Natural killer cell treated with Interleukin-12 subunit alpha and Interleukin-12 subunit beta and Interleukin-15 and Interleukin-18, amount 100 ng/mL, for 72 hours (primary cell): Measurements from ENCODE around the gene ADAMTS2. TPM values are rescaled to one million over a fixed set of nuclear protein-coding genes. Genes with fewer than 3 reads are reported as not detected.

ENCODE experiments used
- ATAC-seq, 2 donors: fragments of 150-1000 bp; cut with Tn5 transposase in 1 of 2; sonication (Bioruptor Pico), chemical (Tn5 transposase) in 1 of 2; 2 replicates each; pipeline ENCODE4 v1.10.0; 2021
- DNase-seq: peaks from one replicate; pipeline ENCODE4 v3.0.0; 2022; ENCODE audit warnings: low spot score
- H3K27ac Mint-ChIP-seq, 2 donors: 1 replicate in 1 of 2; 2 replicates in 1 of 2; pipeline ENCODE4 v1.8.0; 2022; ENCODE audit warnings: mixed read lengths in 2 of 2, mild to moderate bottlenecking in 1 of 2, moderate library complexity in 1 of 2
- H3K27me3 Mint-ChIP-seq, 2 donors: 1 replicate in 1 of 2; 2 replicates in 1 of 2; pipeline ENCODE4 v1.8.0; 2022; ENCODE audit warnings: mixed read lengths in 2 of 2
- H3K36me3 Mint-ChIP-seq: one replicate; pipeline ENCODE4 v1.8.0; 2022; ENCODE audit warnings: mixed read lengths
- H3K4me1 Mint-ChIP-seq, 2 donors: 1 replicate in 1 of 2; 2 replicates in 1 of 2; pipeline ENCODE4 v1.8.0; 2022; ENCODE audit warnings: low read depth in 2 of 2, mixed read lengths in 2 of 2, mild to moderate bottlenecking in 1 of 2
- H3K4me3 Mint-ChIP-seq: one replicate; pipeline ENCODE4 v1.8.0; 2022; ENCODE audit warnings: mixed read lengths
- H3K9me3 Mint-ChIP-seq: 2 replicates; pipeline ENCODE4 v1.8.0; 2022; ENCODE audit warnings: mixed read lengths
- total RNA-seq, 2 donors: library from RNA; stranded (reverse); gene quantifications; one replicate each; pipeline ENCODE4 v1.2.3, GENCODE V29; 2022

ADAMTS2 gene
- total RNA-seq, 2 donors from 2014 or later: not detected

DNA sequence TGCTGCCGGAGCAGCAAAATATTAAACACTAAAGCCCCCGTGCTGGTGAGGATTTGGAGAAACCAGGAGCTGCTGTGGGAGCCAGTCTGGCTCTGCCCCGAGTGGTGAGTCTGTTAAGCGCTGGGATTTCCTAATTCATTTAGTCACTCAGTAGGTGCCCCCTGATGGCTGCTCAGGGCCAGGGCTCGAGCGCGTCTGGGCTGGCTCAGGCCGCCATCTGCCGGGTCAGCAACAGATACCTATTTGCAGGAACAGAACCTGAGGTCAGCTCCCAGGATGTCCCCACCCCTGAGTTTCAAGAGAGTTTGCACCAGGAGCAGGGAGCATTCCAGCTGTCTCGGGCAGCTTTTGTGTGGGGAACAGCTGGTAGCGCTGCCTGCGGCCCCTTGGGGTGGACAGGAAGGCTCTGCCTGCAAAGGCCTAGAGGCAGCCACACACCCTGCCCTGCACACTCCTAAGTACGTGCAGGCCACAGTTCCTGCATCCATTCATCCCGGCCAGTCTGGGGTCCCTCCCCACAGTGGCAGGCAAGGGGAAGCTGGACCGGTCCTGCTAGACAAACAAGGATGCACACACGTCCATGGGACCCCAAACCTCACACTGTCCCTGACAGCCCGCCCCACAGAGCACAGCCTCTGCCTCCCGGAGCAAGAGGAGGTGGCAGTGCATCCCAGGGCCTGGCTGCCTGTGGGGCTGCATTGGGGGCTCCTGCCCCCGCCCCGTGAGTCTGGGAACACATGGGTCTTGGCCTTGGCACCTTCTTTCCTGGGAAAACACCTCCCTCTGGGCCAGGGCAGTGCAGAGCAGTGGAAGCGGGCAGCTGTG, 83.7 kb downstream of the ADAMTS2 start:
- H3K36me3 Mint-ChIP-seq: no peaks in the 10 kb centered on the region
- no peaks in the 10 kb centered on the region for H3K4me1 Mint-ChIP-seq
- H3K27me3 Mint-ChIP-seq: no peaks in the 10 kb centered on the region
- no peak overlapping the region for H3K4me3 Mint-ChIP-seq
- DNase-seq (no peak), ATAC-seq (peak in 1 of 2 donors; percentile 15)
- no peaks in the 10 kb centered on the region for H3K9me3 Mint-ChIP-seq
- no peak overlapping the region for H3K27ac Mint-ChIP-seq

DNA sequence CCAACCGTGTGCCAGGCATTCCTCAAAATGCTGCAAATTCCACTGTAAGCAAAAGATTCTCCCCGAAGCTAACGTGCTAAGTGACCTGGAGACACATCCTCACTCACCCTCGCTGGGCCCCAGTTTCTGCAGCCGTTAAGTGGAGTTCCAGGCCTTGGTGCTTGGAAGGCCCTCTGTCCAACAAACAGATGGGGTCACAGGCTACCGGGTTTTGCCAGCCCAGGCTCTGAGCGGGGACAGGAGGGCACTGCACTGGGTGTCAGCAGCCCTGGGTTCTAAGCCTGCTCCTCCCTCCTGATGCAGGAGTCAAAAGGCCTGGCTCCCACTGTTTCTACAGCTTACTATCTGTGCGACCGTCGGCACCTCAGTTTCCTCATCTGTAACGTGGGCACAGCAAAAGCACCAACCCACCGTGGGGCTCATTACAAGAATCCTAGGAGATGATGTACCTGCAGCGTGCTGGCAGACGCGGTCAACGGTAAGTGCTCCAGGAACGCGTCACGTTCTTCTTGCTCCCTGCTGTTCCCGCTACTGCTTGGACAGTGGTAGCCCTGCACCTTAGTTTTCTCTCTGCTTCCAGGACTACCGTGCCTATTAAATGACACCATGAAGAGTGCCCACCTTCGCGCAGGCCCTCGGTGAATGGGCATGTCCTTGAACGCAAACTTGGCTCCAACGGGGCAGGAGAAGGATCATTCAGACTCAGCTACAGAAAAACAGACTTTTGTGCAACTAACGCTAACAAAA, 84.8 kb downstream of the ADAMTS2 start:
- Mint-ChIP-seq H3K27ac (no peak overlapping the region), H3K27me3 (no peaks in the 10 kb centered on the region), H3K9me3 (no peaks in the 10 kb centered on the region), H3K36me3 (no peaks in the 10 kb centered on the region), H3K4me1 (no peaks in the 10 kb centered on the region), H3K4me3 (no peak overlapping the region)
- DNase-seq: no peak
- ATAC-seq: no peak

DNA sequence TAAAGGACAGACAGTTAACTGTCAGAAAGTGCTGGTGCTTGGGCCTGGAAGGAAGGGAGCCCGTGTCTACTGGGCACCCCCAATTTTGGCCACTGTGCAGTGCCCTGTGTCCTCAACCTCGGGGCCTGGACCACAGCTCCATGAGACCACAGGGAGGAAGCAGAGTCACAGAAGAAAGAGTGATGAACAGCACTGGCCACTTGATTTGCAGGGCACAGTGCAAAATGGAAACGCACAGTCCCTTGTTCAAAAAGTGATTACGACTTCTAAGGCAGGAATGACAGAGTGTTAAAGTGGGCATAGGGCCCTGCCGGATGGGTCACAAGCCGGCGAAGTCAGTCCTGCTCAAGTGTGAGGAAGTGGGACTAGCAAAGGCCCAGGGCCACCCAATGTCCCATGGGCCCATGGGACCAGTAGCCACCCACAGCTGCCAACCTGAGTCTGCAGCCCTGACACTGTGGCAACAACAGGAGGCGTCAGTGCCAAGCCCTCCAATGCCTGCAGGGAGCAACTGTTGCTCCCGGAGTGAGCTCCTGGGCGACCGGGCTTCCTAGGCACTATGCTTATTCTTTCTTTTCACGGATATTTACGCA, 85.4 kb downstream of the ADAMTS2 start:
- no peaks in the 10 kb centered on the region for H3K4me1 Mint-ChIP-seq
- H3K4me3 Mint-ChIP-seq: no peak overlapping the region
- H3K36me3 Mint-ChIP-seq: no peaks in the 10 kb centered on the region
- H3K27me3 Mint-ChIP-seq: peaks cover 0 to 4% of the 10 kb centered on the region in 2 donors
- ATAC-seq (no peak), DNase-seq (no peak)
- H3K27ac Mint-ChIP-seq: no peak overlapping the region
- no peaks in the 10 kb centered on the region for H3K9me3 Mint-ChIP-seq

DNA sequence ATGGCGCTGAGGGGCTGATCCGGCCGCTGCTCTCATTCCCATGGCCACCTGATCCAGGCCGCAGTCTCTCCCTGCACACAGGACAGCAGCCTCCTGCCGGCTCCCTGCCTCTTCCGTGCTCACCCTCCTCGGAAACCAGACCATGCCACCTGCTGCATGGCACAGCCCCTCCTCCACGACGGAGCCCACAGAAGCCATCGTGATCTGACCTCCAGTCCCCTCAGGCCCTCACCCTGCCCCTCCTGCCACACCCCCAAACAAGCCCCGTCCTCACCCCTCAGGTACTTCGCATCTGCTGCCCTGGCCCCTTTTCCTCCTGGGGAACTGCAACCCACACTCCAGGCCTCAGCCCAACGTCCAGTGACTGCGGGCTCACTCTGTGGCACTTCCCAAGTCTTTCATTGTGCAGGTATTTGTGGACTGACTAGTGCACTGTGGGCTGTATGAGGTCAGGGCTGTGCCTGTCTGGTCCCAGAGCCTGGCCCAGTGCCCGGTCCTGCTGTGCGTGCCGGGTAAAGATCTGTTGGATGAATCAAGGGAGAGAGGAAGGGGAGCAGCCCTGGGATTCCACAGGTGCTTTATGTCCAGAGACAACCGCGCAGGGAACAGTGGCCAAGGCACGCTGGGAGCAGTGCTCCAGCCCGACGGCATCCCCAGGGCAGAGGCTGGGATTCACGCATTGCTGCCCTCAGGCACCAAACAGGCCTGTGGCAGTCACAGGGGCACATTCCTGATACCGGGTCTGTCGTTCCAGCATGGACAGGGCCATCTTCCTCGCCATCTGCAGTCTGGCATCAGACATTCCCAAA, 86.1 kb downstream of the ADAMTS2 start:
- Mint-ChIP-seq H3K27me3 (peaks cover 0 to 11% of the 10 kb centered on the region in 2 donors), H3K4me1 (no peaks in the 10 kb centered on the region), H3K36me3 (no peaks in the 10 kb centered on the region), H3K4me3 (no peak overlapping the region), H3K9me3 (no peaks in the 10 kb centered on the region), H3K27ac (no peak overlapping the region)
- DNase-seq: no peak
- no peak for ATAC-seq

DNA sequence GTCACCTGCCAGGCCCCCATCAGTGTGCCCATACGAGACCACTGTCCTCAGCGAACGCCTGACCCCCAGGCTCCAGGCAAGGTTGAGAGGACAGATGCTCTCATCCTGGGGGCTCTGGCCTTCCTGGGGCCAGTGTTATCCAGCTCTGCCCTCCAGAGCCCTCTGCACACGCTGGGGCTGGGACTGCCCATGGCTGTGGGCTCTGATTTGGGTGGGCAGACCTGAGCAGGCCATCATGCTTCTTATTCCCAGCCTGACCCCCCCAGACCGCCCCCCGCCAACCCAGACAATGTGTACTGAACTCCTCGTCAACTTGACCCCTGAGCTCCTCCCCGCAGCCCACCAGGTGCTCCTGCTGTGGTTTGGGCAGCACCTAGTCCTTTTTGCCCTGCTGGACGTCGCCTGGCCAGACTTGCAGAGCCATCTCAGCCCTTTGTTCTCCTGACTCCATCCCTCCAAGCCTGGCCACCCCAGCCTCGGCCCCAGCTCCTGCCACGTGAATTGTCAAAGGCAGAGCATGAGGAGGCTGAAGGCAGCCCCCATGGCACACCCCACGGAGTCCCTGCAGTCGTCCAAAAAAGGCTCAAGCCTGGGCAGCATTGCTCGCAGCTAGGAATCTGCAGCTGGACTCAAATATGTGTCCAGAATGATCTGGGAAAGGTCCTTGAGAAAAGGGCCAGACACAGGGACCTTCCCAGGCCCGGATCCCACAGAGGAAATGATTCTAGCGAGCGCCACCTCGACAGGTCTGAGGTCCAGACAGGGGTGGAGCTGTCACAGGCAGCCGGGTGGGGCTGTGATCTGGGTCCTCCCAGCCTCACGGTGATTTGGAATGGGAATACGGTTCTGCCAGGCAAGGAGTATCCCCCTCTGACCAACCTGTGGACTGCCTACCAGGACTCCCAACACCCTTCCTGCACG, 87.0 kb downstream of the ADAMTS2 start:
- H3K27ac Mint-ChIP-seq: no peak overlapping the region
- H3K36me3 Mint-ChIP-seq: no peaks in the 10 kb centered on the region
- H3K4me1 Mint-ChIP-seq: no peaks in the 10 kb centered on the region
- no peak for DNase-seq
- ATAC-seq: no peak
- H3K9me3 Mint-ChIP-seq: no peaks in the 10 kb centered on the region
- no peak overlapping the region for H3K4me3 Mint-ChIP-seq
- H3K27me3 Mint-ChIP-seq: peaks cover 0 to 15% of the 10 kb centered on the region in 2 donors

DNA sequence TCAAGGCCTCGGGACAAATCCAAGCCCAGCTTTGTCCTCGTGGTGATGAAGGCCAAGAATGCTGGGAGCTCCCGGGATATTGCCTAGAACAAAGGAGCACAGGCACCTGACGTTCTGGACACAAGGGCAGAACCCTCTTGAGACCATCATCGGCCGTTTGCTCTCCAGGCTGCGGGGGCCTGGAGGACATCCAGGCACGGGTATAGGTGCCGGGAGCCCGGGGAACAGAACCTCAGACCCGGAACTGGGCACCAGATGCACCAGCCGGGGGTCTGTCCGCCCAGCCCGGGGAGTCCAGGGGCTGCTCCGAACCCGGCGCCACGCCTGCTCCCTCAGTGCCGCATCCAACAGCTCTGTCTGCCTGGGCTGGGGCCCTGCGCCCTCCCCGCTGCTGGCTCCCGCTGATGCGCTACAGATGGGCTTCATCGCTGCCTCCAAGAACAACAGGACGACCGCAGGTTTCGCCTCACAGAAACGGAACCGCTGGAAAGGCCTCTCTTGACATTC, 88.0 kb downstream of the ADAMTS2 start:
- H3K9me3 Mint-ChIP-seq: no peaks in the 10 kb centered on the region
- H3K27me3 Mint-ChIP-seq: peaks cover 0 to 23% of the 10 kb centered on the region in 2 donors
- no peak overlapping the region for H3K4me3 Mint-ChIP-seq
- H3K27ac Mint-ChIP-seq: no peak overlapping the region
- ATAC-seq: no peak
- no peak for DNase-seq
- H3K4me1 Mint-ChIP-seq: no peaks in the 10 kb centered on the region
- H3K36me3 Mint-ChIP-seq: no peaks in the 10 kb centered on the region

DNA sequence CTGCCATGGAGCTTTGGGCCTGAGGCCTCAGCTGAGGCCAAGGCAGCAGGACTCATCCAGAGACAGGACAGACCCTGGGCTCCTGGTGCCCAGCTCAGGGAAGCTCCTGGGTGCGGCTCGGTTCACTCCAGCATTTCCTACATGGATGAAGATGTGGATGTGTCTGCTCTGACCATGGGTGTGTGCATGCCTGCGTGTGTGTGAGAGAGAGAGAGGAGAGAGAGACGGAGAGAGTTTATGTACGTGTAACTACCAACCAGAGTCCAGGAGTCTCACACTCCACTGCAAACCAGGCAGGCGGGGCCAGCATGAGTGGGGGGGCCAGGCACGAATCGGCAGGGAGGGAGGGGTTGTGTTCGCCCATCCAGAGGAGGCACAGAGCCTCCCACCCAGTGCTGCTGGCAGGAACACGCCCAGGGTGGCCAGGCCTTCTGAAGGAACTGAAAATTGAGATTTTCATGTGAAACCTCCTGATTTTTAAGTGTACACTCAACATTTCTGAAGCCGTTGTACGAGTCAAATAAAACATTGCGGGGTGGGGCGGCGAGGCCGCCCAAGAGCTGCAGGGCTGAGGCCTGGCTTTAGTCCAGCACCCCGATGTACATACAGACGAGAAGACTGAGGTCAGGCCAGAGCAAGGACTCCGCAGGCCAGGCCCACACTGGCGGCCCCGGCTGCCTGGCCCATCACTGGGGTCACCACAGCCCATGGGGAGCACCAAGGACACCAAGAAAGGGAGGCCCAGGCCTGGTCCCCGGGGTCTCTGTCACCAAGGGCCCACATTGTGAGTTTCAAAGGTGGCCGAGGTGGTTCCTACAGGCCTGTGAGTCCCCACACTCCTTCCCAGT, 88.7 kb downstream of the ADAMTS2 start:
- DNase-seq: no peak
- no peak for ATAC-seq
- no peak overlapping the region for H3K4me3 Mint-ChIP-seq
- no peaks in the 10 kb centered on the region for H3K36me3 Mint-ChIP-seq
- H3K9me3 Mint-ChIP-seq: no peaks in the 10 kb centered on the region
- H3K27me3 Mint-ChIP-seq: peaks cover 0 to 24% of the 10 kb centered on the region in 2 donors
- no peaks in the 10 kb centered on the region for H3K4me1 Mint-ChIP-seq
- H3K27ac Mint-ChIP-seq: no peak overlapping the region

DNA sequence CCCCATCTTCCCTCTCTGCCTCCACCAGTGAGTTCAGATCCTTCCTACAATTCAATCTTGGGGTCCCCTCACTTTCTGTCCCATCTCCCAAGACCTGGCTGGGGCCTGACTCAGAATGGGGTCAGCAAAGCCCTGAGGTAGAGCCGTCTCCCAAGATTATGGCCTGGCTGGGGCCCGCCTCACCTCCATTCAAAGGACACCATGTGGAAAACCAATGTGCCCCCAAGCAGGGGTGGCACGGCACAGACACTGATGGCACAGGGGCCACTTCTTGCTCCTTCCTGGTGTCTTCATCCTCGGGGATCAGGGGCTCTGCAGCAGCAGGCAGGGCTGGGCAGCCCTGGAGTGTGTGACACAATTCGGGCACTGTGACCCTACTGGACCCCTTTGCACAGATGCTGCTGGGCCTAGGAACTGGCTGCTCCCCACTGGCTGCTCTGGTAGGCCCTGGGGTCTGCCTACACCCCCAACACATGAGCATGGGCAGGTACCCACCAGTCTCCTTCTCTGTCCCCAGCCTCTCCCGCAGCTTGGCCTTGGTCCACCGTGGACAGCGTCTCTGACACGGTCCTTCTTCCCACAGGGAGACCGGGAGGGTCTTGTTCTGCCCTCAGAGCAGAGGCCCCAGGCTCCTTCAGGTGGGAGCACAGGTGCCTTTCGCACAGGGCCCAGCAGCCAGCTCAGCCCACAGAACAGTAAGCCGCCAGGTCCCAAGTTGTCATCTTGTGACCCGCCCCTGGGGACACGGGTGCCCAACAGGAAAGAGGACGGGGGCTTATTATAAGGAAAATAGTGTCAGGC, 89.5 kb downstream of the ADAMTS2 start:
- Mint-ChIP-seq H3K27me3 (peaks cover 0 to 24% of the 10 kb centered on the region in 2 donors), H3K4me1 (no peaks in the 10 kb centered on the region), H3K36me3 (no peaks in the 10 kb centered on the region), H3K4me3 (no peak overlapping the region), H3K9me3 (no peaks in the 10 kb centered on the region), H3K27ac (no peak overlapping the region)
- DNase-seq (no peak), ATAC-seq (no peak)

DNA sequence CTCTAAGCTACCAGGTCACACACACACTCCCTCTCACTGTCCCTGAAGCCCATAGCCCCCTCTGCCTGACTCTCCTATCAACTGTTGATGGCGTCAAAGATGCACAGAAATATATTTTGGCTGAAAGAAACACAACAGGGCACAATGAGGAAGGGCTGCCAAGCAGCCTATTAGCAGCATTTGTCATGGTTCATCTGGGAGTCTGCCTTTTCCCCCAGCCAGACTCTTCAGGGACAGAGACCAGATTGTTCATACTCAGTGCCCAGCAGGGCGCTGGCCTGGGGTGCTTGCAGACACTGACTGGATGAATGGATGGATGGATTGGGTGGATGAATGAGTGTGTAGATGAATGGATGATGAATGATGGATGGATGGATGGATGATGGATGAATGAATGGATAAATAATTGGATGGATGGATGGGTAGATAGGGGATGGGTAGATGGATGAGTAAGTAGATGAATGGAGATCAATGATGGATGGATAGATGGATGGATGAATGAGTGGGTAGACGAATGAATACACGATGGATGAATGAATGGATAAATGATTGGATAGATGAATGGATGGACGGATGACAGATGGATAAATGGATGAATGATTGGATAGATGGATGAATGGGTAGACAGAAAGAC, 90.5 kb downstream of the ADAMTS2 start:
- DNase-seq (no peak), ATAC-seq (no peak)
- Mint-ChIP-seq H3K4me3 (no peak overlapping the region), H3K4me1 (no peaks in the 10 kb centered on the region), H3K27ac (no peak overlapping the region), H3K36me3 (no peaks in the 10 kb centered on the region), H3K9me3 (no peaks in the 10 kb centered on the region), H3K27me3 (peaks cover 0 to 24% of the 10 kb centered on the region in 2 donors)

DNA sequence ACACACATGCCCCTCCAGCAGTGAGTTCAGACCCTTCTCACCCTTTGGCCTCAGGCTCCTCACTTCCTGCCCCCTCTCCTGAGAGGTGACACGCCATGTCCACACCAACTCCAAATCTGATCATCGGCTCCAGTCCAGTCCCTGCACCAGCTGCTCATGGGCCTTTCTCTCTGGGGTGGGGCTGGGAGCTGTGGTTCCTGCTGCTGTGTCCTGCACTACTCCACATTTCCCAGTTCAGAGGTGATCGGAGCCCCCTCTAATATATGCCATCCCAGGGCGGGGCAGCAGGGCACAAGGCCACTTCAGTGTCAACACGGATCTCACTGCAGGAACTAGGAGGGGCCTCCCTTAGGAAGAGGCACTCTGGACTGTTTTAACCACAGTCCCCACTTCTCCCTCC, 91.5 kb downstream of the ADAMTS2 start:
- peak in 1 of 2 donors; percentile 14 for ATAC-seq
- H3K27me3 Mint-ChIP-seq: peaks cover 2 to 33% of the 10 kb centered on the region in 2 donors
- H3K36me3 Mint-ChIP-seq: no peaks in the 10 kb centered on the region
- no peaks in the 10 kb centered on the region for H3K4me1 Mint-ChIP-seq
- no peak overlapping the region for H3K27ac Mint-ChIP-seq
- no peak overlapping the region for H3K4me3 Mint-ChIP-seq
- H3K9me3 Mint-ChIP-seq: no peaks in the 10 kb centered on the region
- DNase-seq: no peak
